Measurements from ENCODE around the gene TMEM164. TPM values are rescaled to one million over a fixed set of nuclear protein-coding genes. Genes with fewer than 3 reads are reported as not detected.

Gene TMEM164
- total RNA-seq, 6 experiments from 2014 or later, result 1.3 to 7.9 (median 2.8) TPM

- no peak for DNase-seq
- intact Hi-C loops (cut with DNase I), result no loop called here
Measured at GRCh38 chrX:110081320-110081719, 78.4 kb downstream of the TMEM164 start.

GRCh38 chrX:110081740-110082139 lies 78.8 kb downstream of the TMEM164 start:
- no peak for DNase-seq
- intact Hi-C loops (cut with DNase I), result no loop called here
- WGBS (ENCODE audit: insufficient coverage, low coverage, low lambda C conversion rate, missing lambda C conversion rate), result 40% methylated on average over 1 of the region's 1 CpG

More at GRCh38 chrX:110081320-110081719, 78.4 kb downstream of the TMEM164 start:
- Histone ChIP-seq H3K36me3 (no peaks in the 10 kb centered on the region), H3K27me3 (no peaks in the 10 kb centered on the region), H3K9me3 (no peaks in the 10 kb centered on the region), H3K27ac (no peak overlapping the region), H3K4me1 (no peaks in the 10 kb centered on the region), H3K4me3 (no peak overlapping the region)
- ATAC-seq, result no peak
- TF ChIP-seq CTCF (IDR thresholded peaks at IDR 0.05) (no peak), POLR2A (IDR thresholded peaks at IDR 0.05) (no peak)

GRCh38 chrX:110082161-110082560 lies 79.2 kb downstream of the TMEM164 start:
- Histone ChIP-seq H3K27ac (no peak overlapping the region), H3K4me3 (no peak overlapping the region), H3K27me3 (no peaks in the 10 kb centered on the region), H3K36me3 (no peaks in the 10 kb centered on the region), H3K9me3 (no peaks in the 10 kb centered on the region), H3K4me1 (no peaks in the 10 kb centered on the region)
- intact Hi-C loops (cut with DNase I), result no loop called here
- ATAC-seq, result peak in 3 of 4 donors; percentile 28 to 51 (median 36)
- 27% methylated on average over 4 of the region's 4 CpGs for WGBS (ENCODE audit: insufficient coverage, low coverage, low lambda C conversion rate, missing lambda C conversion rate)
- TF ChIP-seq POLR2A (IDR thresholded peaks at IDR 0.05) (no peak), CTCF (IDR thresholded peaks at IDR 0.05) (no peak)
- no peak for DNase-seq

More at GRCh38 chrX:110081740-110082139, 78.8 kb downstream of the TMEM164 start:
- no peaks in the 10 kb centered on the region for H3K4me1 ChIP-seq
- TF ChIP-seq POLR2A (IDR thresholded peaks at IDR 0.05) (no peak), CTCF (IDR thresholded peaks at IDR 0.05) (no peak)
- no peaks in the 10 kb centered on the region for H3K9me3 ChIP-seq
- H3K4me3 ChIP-seq, result no peak overlapping the region
- H3K27ac ChIP-seq, result no peak overlapping the region
- no peaks in the 10 kb centered on the region for H3K36me3 ChIP-seq
- ATAC-seq, result no peak
- H3K27me3 ChIP-seq, result no peaks in the 10 kb centered on the region

- H3K27ac ChIP-seq, result no peak overlapping the region
- no peak for DNase-seq
- TF ChIP-seq POLR2A (IDR thresholded peaks at IDR 0.05), result no peak
- no peak for TF ChIP-seq CTCF (IDR thresholded peaks at IDR 0.05)
- intact Hi-C loops (cut with DNase I), result no loop called here
- ATAC-seq, result no peak
- no peaks in the 10 kb centered on the region for H3K9me3 ChIP-seq
- no peaks in the 10 kb centered on the region for H3K27me3 ChIP-seq
- H3K36me3 ChIP-seq, result no peaks in the 10 kb centered on the region
- no peak overlapping the region for H3K4me3 ChIP-seq
- H3K4me1 ChIP-seq, result no peaks in the 10 kb centered on the region
Measured at GRCh38 chrX:110086162-110086915, 83.4 kb downstream of the TMEM164 start.

Measured in right lobe of liver (tissue), 6 donors.